SK-N-SH (cell line): Measurements from ENCODE around the gene S1PR1. TPM values are rescaled to one million over a fixed set of nuclear protein-coding genes. Genes with fewer than 3 reads are reported as not detected.

ENCODE experiments used
- CTCF ChIA-PET: fragments of 300-600, 350-600 bp; formaldehyde crosslinking; extraction: SDS; loops from one replicate; lab custom pipeline; 2021; lab: Yijun Ruan, JAX
- POLR2A ChIA-PET: fragments of 350-600 bp; sonication (Branson Sonifier 250); formaldehyde crosslinking; extraction: SDS; loops from one replicate; lab custom pipeline; 2020; ENCODE audit warnings: antibody characterized with exemption, inconsistent platforms; lab: Yijun Ruan, JAX
- DNase-seq: peaks from one replicate; pipeline ENCODE4 v3.0.0; 2012
- H2AFZ ChIP-seq: fragments of 200-600 bp; sonication (generic); 2 replicates; pipeline ENCODE4 v1.8.1; 2016; ENCODE audit warnings: antibody characterized with exemption, mild to moderate bottlenecking, low read depth
- H3F3A ChIP-seq: fragments of 200-600 bp; sonication (generic); replicated peaks from 2 replicates; pipeline ENCODE3; 2016; ENCODE audit warnings: antibody characterized with exemption, mild to moderate bottlenecking; ENCODE audit not compliant: insufficient read depth
- H3K27ac ChIP-seq, 2 experiments: fragments of 200-500 bp in 1 of 2; fragments of 200-600 bp in 1 of 2; sonication (Bioruptor generic) in 1 of 2; sonication (generic), shearing (Covaris generic) in 1 of 2; 2 replicates each; pipeline versions ENCODE4 v1.5.1 to v1.6.1; 2014 to 2016; ENCODE audit warnings: low read depth in 2 of 2, inconsistent platforms in 1 of 2, low read length in 1 of 2, mild to moderate bottlenecking in 1 of 2, mixed read lengths in 1 of 2
- H3K27me3 ChIP-seq: fragments of 200-600 bp; sonication (generic), shearing (Covaris generic); 2 replicates; pipeline ENCODE4 v1.6.1; 2016; ENCODE audit warnings: mixed run types; ENCODE audit not compliant: insufficient read depth
- H3K36me3 ChIP-seq, 2 experiments: fragments of 200-500 bp in 1 of 2; fragments of 200-600 bp in 1 of 2; sonication (Bioruptor generic) in 1 of 2; sonication (generic) in 1 of 2; replicated peaks in 1 of 2; 2 replicates each; pipeline versions ENCODE3 to v1.5.1; 2014 to 2016; ENCODE audit warnings: low read length in 1 of 2, mild to moderate bottlenecking in 1 of 2; ENCODE audit not compliant: insufficient read depth in 2 of 2, control insufficient read depth in 1 of 2
- H3K4me1 ChIP-seq, 2 experiments: fragments of 200-500 bp in 1 of 2; fragments of 200-600 bp in 1 of 2; sonication (Bioruptor generic) in 1 of 2; sonication (generic), shearing (Covaris generic) in 1 of 2; 2 replicates each; pipeline versions ENCODE4 v1.5.1 to v1.6.1; 2014 to 2016; ENCODE audit warnings: low read depth in 1 of 2, low read length in 1 of 2, mixed run types in 1 of 2; ENCODE audit not compliant: insufficient read depth in 2 of 2, control insufficient read depth in 1 of 2
- H3K4me2 ChIP-seq: fragments of 200-600 bp; sonication (generic), shearing (Covaris generic); 2 replicates; pipeline ENCODE4 v1.6.1; 2017; ENCODE audit warnings: mixed run types
- H3K4me3 ChIP-seq, 2 experiments: fragments of 200-500 bp in 1 of 2; fragments of 200-600 bp in 1 of 2; sonication (Bioruptor generic) in 1 of 2; sonication (generic), shearing (Covaris generic) in 1 of 2; 2 replicates each; pipeline versions ENCODE4 v1.5.1 to v1.8.1; 2014 to 2016; ENCODE audit warnings: low read depth in 2 of 2, inconsistent platforms in 1 of 2, low read length in 1 of 2, mild to moderate bottlenecking in 1 of 2, mixed read lengths in 1 of 2, moderate library complexity in 1 of 2
- H3K79me2 ChIP-seq: fragments of 200-600 bp; sonication (generic); 2 replicates; pipeline ENCODE4 v1.8.1; 2017; ENCODE audit warnings: mild to moderate bottlenecking; ENCODE audit not compliant: insufficient read depth
- H3K9ac ChIP-seq: fragments of 200-600 bp; sonication (generic); 2 replicates; pipeline ENCODE4 v1.6.1; 2017; ENCODE audit warnings: mixed run types
- H3K9me2 ChIP-seq: fragments of 200-600 bp; sonication (generic); 2 replicates; pipeline ENCODE4 v1.6.1; 2017; ENCODE audit warnings: mixed run types
- H3K9me3 ChIP-seq: fragments of 200-600 bp; sonication (generic); 2 replicates; pipeline ENCODE4 v1.6.1; 2017; ENCODE audit warnings: mixed run types, mild to moderate bottlenecking, moderate library complexity
- H4K20me1 ChIP-seq: fragments of 200-600 bp; sonication (generic); 2 replicates; pipeline ENCODE4 v1.6.1; 2017; ENCODE audit warnings: mild to moderate bottlenecking, mixed run types; ENCODE audit not compliant: insufficient read depth
- CTCF ChIP-seq: fragments of 200-600 bp; sonication (generic); IDR thresholded peaks from 2 replicates; pipeline ENCODE4 v1.6.1; 2017; ENCODE audit warnings: antibody characterized with exemption, mild to moderate bottlenecking, moderate library complexity
- EP300 ChIP-seq, 2 experiments: IDR thresholded peaks; 2 replicates each; pipeline versions ENCODE4 v1.4.0 to v1.6.1; 2012; ENCODE audit warnings: borderline replicate concordance in 1 of 2, low read depth in 1 of 2, low read length in 1 of 2
- NFIC ChIP-seq: IDR thresholded peaks from 2 replicates; pipeline ENCODE4 v1.4.0; 2012; ENCODE audit warnings: borderline replicate concordance
- NRF1 ChIP-seq: IDR thresholded peaks from 2 replicates; pipeline ENCODE4 v1.6.1; 2012; ENCODE audit warnings: low read depth, mild to moderate bottlenecking, low read length
- TCF12 ChIP-seq: IDR thresholded peaks from 2 replicates; pipeline ENCODE4 v1.4.0; 2012
- TEAD4 ChIP-seq: IDR thresholded peaks from 2 replicates; pipeline ENCODE4 v1.4.0; 2012; ENCODE audit warnings: mild to moderate bottlenecking, borderline replicate concordance; ENCODE audit not compliant: insufficient read depth
- WGBS: methylation state at CpG from one replicate; pipeline ENCODE4 v1.1.6; 2017; ENCODE audit warnings: low lambda C conversion rate; 5-methylcytosine and 5-hydroxymethylcytosine counted together
- polyA plus RNA-seq, 3 experiments: library from polyadenylated mRNA; depleted of rRNA; stranded (reverse); fragments of >200 nt; gene quantifications; 2 replicates each; pipeline ENCODE4 v1.2.3, GENCODE V29; 2012
- TF ChIP-seq, protein P1 (sequence below): IDR thresholded peaks from 2 replicates; pipeline ENCODE4; 2012

Gene S1PR1
- polyA plus RNA-seq, 1 of the 3 experiments (the other 2 are of a cell fraction) = 5.9 TPM

- Histone ChIP-seq H3K4me1 (peaks cover 3% of the 10 kb centered on the region in 2 experiments; a peak in 2 of 4 replicates), H3K9me2 (no peaks in the 10 kb centered on the region), H2AFZ (peak overlapping the region; percentile 62; the same call in 1 of the 2 replicates), H3K36me3 (no peaks in the 10 kb centered on the region), H3K4me2 (peak overlapping the region; percentile 33; the same call in 1 of the 2 replicates), H4K20me1 (no peaks in the 10 kb centered on the region), H3F3A (peaks cover 8% of the 10 kb centered on the region), H3K4me3 (no peak overlapping the region), H3K79me2 (no peaks in the 10 kb centered on the region), H3K27me3 (no peaks in the 10 kb centered on the region), H3K9ac (no peak overlapping the region), H3K9me3 (no peaks in the 10 kb centered on the region), H3K27ac (peak overlapping the region in 1 of 2 experiments; percentile 40; a peak in 1 of 4 replicates)
- no peak for DNase-seq
- TF ChIP-seq TCF12 (peak; percentile 19; the same call in 1 of the 2 replicates), EP300 (IDR thresholded peaks at IDR 0.05; ENCODE audit: borderline replicate concordance in 1 of 2, low read depth in 1 of 2, low read length in 1 of 2) (no peak), NFIC (no peak)
- TF ChIP-seq, protein P1, sequence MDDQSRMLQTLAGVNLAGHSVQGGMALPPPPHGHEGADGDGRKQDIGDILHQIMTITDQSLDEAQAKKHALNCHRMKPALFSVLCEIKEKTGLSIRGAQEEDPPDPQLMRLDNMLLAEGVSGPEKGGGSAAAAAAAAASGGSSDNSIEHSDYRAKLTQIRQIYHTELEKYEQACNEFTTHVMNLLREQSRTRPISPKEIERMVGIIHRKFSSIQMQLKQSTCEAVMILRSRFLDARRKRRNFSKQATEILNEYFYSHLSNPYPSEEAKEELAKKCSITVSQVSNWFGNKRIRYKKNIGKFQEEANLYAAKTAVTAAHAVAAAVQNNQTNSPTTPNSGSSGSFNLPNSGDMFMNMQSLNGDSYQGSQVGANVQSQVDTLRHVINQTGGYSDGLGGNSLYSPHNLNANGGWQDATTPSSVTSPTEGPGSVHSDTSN = peak; percentile 36; the same call in 1 of the 2 replicates
- POLR2A ChIA-PET = no interaction called here
- CTCF ChIA-PET = interaction anchor here (1.6 kb wide), 1 partner anchor 15 kb away, joined by 3 read pairs; no protein-coding TSS in a partner anchor
- 67% methylated on average over 11 of the region's 11 CpGs for WGBS
These were observed 17.3 kb downstream of the S1PR1 start for GRCh38 chr1:101253976-101254674.

DNA sequence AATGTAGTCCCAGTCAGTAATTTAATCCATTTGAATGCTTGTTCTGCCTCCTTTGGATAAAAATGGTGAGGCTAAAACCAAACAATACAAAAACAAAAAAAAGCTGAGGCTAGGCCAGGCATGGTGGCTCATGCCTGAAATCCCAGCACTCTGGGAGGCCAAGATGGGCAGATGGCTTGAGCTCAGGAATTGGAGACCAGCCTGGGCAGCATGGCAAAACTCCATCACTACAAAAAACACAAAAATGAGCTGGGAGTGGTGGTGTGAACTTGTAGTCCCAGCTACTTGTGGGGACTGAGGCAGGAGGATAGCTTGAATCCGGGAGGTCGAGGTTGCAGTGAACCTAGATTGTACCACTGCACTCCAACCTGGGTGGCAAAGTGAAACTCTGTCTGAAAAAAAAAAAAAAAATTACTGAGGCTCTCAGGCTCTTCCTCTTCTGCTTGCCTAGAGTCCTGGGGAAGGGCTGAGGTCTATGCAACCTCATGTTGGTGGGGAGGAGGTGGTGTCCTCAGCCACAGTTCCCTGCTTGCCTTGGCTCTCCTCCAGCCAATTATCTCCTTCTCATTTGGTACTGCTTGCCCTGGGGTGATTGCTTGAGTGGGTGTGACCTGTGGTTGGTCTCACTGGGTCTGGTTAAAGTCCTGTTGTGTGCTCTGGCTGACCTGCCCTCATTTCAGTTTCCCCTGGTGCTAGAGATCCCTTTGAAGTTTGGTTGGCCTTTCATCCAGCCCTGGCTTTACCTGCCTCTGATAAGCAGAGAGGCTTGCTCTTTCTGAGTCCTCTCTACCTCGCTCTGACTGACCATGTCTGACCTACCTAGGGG, 20.9 kb downstream of the S1PR1 start:
- no peak overlapping the region for H3K4me2 ChIP-seq
- no peaks in the 10 kb centered on the region for H3K9me2 ChIP-seq
- peaks cover 3 to 20% of the 10 kb centered on the region in 2 experiments; a peak in 2 of 4 replicates for H3K4me1 ChIP-seq
- H3K27me3 ChIP-seq = no peaks in the 10 kb centered on the region
- no peak overlapping the region for H3K27ac ChIP-seq
- TF ChIP-seq EP300 (IDR thresholded peaks at IDR 0.05; ENCODE audit: borderline replicate concordance in 1 of 2, low read depth in 1 of 2, low read length in 1 of 2) (no peak), TEAD4 (no peak), CTCF (no peak), NRF1 (no peak)
- H3K9ac ChIP-seq = no peak overlapping the region
- no peak overlapping the region for H2AFZ ChIP-seq
- WGBS = 89% methylated on average over 3 of the region's 3 CpGs
- H4K20me1 ChIP-seq = no peaks in the 10 kb centered on the region
- no peak overlapping the region for H3K4me3 ChIP-seq
- no peaks in the 10 kb centered on the region for H3K36me3 ChIP-seq
- CTCF ChIA-PET = interaction anchor here (0.7 kb wide), 1 partner anchor 31 kb away, joined by 4 read pairs; no protein-coding TSS in a partner anchor
- peaks cover 20% of the 10 kb centered on the region for H3F3A ChIP-seq
- H3K9me3 ChIP-seq = no peaks in the 10 kb centered on the region
- POLR2A ChIA-PET = no interaction called here
- no peaks in the 10 kb centered on the region for H3K79me2 ChIP-seq
- DNase-seq = no peak
